ENCODE measurements around the gene BTBD6. TPM values are rescaled to one million over a fixed set of nuclear protein-coding genes. Genes with fewer than 3 reads are reported as not detected.

Gene BTBD6
- total and polyA plus RNA-seq, 2 of the 8 experiments (the other 6 are each of a cell fraction or from before 2014, with no cell fraction given) = 10.1 to 10.2 TPM

- WGBS, 2 experiments (ENCODE audit: extremely low coverage in 1 of 2, insufficient coverage in 1 of 2, insufficient read length in 1 of 2, insufficient replicate concordance in 2 of 2, low coverage in 1 of 2, low lambda C conversion rate in 2 of 2, missing lambda C conversion rate in 1 of 2) = 96% methylated on average over 16 of the region's 16 CpGs; no CpG with 5 or more reads in 1 of the 2 experiments
- H3K4me2 ChIP-seq (ENCODE audit: insufficient read depth in 1 of 2, low read depth in 2 of 2, low read length in 2 of 2) = peak overlapping the region in 1 of 2 experiments; percentile 69; a peak in 1 of 4 replicates
- FAIRE-seq = no peak
- no peak overlapping the region for H3K4ac ChIP-seq (replicated peaks; ENCODE audit: insufficient read length, low read depth, low read length)
- no peak overlapping the region for H3K9ac ChIP-seq (replicated peaks in 1 of 4; ENCODE audit: extremely low read depth in 1 of 4, low read depth in 3 of 4, low read length in 3 of 4)
- H2BK12ac ChIP-seq (ENCODE audit: low read depth, low read length) = no peak overlapping the region
- no peak overlapping the region for H2BK20ac ChIP-seq (ENCODE audit: low read length)
- no peak overlapping the region for H3K56ac ChIP-seq (replicated peaks; ENCODE audit: insufficient read length, low read depth, low read length)
- no peak overlapping the region for H3K27ac ChIP-seq (ENCODE audit: low read depth, low read length)
- H3K4me3 ChIP-seq (ENCODE audit: extremely low read depth in 1 of 4, insufficient read depth in 2 of 4, low read depth in 3 of 4, low read length in 4 of 4) = no peak overlapping the region
- H3K23ac ChIP-seq (ENCODE audit: insufficient read length) = no peak overlapping the region
- no peak overlapping the region for H4K5ac ChIP-seq (ENCODE audit: insufficient read length, low read depth, low read length)
- no peak for DNase-seq (ENCODE audit: low read depth in 1 of 2, low spot score in 2 of 2)
- no peaks in the 10 kb centered on the region for H3K9me3 ChIP-seq (ENCODE audit: insufficient read depth in 2 of 2, low read depth in 1 of 2, low read length in 1 of 2)
- H2AFZ ChIP-seq (ENCODE audit: low read length) = no peak overlapping the region
- H4K8ac ChIP-seq (ENCODE audit: extremely low read depth, insufficient read depth, low read length) = no peak overlapping the region
- H4K20me1 ChIP-seq (replicated peaks in 1 of 2; ENCODE audit: control insufficient read depth in 1 of 2, insufficient read depth in 2 of 2, low read length in 2 of 2) = peaks cover 0 to 9% of the 10 kb centered on the region in 2 experiments
- H3K14ac ChIP-seq (ENCODE audit: insufficient read length) = no peak overlapping the region
- no peak overlapping the region for H2BK5ac ChIP-seq (ENCODE audit: low read depth, low read length)
- H2BK15ac ChIP-seq (ENCODE audit: low read length) = no peak overlapping the region
- H3K4me1 ChIP-seq (replicated peaks in 1 of 4; ENCODE audit: control insufficient read depth in 3 of 4, insufficient read depth in 4 of 4, low read length in 3 of 4) = peaks cover 0 to 6% (median 2%) of the 10 kb centered on the region in 4 experiments; a peak in 3 of 7 replicates
- POLR2A ChIA-PET (ENCODE audit: partially characterized antibody) = no interaction called here
- CTCF ChIA-PET (ENCODE audit: partially characterized antibody) = interaction anchor here (0.6 to 3.5 kb wide), 7 partner anchors 34 to 224 kb away, joined by 3 to 12 read pairs (median 4); partner anchors contain the start of gene NUDT14
- H3K79me2 ChIP-seq (ENCODE audit: control insufficient read depth in 1 of 2, insufficient read depth in 2 of 2, low read length in 2 of 2) = peaks cover 0 to 3% of the 10 kb centered on the region in 2 experiments; a peak in 1 of 4 replicates
- H4K91ac ChIP-seq (replicated peaks; ENCODE audit: insufficient read length, low read length) = no peak overlapping the region
- no peak overlapping the region; the same call in 1 of the 2 replicates for H3K18ac ChIP-seq (ENCODE audit: extremely low read depth, low read length)
- H3K36me3 ChIP-seq (ENCODE audit: control insufficient read depth in 2 of 4, insufficient read depth in 4 of 4, low read length in 3 of 4) = no peaks in the 10 kb centered on the region; a peak in 3 of 8 replicates
- no peak overlapping the region for H2BK120ac ChIP-seq (replicated peaks; ENCODE audit: low read depth, low read length)
- no peak overlapping the region for H2AK5ac ChIP-seq (ENCODE audit: low read depth, low read length)
- H3K23me2 ChIP-seq (ENCODE audit: low read depth, low read length) = peaks cover 10% of the 10 kb centered on the region; the same call in 1 of the 2 replicates
- no peaks in the 10 kb centered on the region; the same call in 1 of the 2 replicates for H3K79me1 ChIP-seq (ENCODE audit: low read depth, low read length)
- H3K27me3 ChIP-seq (replicated peaks in 1 of 4; ENCODE audit: control insufficient read depth in 3 of 4, extremely low read depth in 1 of 4, insufficient read depth in 3 of 4, low read length in 3 of 4) = peaks cover 0 to 7% (median 3%) of the 10 kb centered on the region in 4 experiments; a peak in 3 of 7 replicates
- TF ChIP-seq TAF1 (IDR thresholded peaks at IDR 0.05; ENCODE audit: low read depth, low read length) (no peak), CEBPB (IDR thresholded peaks at IDR 0.05; ENCODE audit: low read depth, low read length) (no peak), SRF (IDR thresholded peaks at IDR 0.05; ENCODE audit: low read depth, low read length) (no peak), HDAC6 (IDR thresholded peaks at IDR 0.05; ENCODE audit: low read depth, low read length) (no peak), BACH1 (IDR thresholded peaks at IDR 0.05; ENCODE audit: low read length) (no peak), GTF2F1 (IDR thresholded peaks at IDR 0.05; ENCODE audit: borderline replicate concordance, low read depth, low read length) (no peak), RXRA (IDR thresholded peaks at IDR 0.05; ENCODE audit: insufficient read depth, low read depth, low read length) (no peak), CTCF (IDR thresholded peaks at IDR 0.05; ENCODE audit: control extremely low read depth in 1 of 3, insufficient read depth in 1 of 3, low read depth in 1 of 3, low read length in 3 of 3) (no peak), CTBP2 (IDR thresholded peaks at IDR 0.05; ENCODE audit: borderline replicate concordance, insufficient read depth, insufficient read length, low read length) (no peak), FOSL1 (IDR thresholded peaks at IDR 0.05; ENCODE audit: insufficient read depth, low read depth, low read length) (no peak), SP4 (IDR thresholded peaks at IDR 0.05; ENCODE audit: low read length) (no peak), POU5F1 (IDR thresholded peaks at IDR 0.05; ENCODE audit: low read depth, low read length) (no peak)
Measured at GRCh38 chr14:105247026-105247425, 1.3 kb upstream of the BTBD6 start.

Measured in H1 (cell line).